HAP-1 (cell line): ENCODE results near the gene ZBTB42.
"Not testable (repeated sequence)": the region's sequence is repeated elsewhere in the genome, so short reads cannot be mapped to it uniquely, and the experiment has no call there.

Experiments used
- DNase-seq, 2 experiments: peaks; one replicate each; pipeline ENCODE4 v3.0.0-alpha.2; 2016 to 2020; ENCODE audit warnings: low spot score in 2 of 2
- H3K27me3 ChIP-seq: fragments of 250-450 bp; sonication (Bioruptor Pico); 2 replicates; pipeline ENCODE4 v1.5.1; 2020; ENCODE audit warnings: low read depth, mild to moderate bottlenecking, moderate library complexity
- H3K36me3 ChIP-seq: fragments of 250-450 bp; sonication (Bioruptor Pico); replicated peaks from 2 replicates; pipeline ENCODE4 v1.5.1; 2020; ENCODE audit warnings: mild to moderate bottlenecking
- H3K4me1 ChIP-seq: fragments of 250-450 bp; sonication (Bioruptor Pico); 2 replicates; pipeline ENCODE4 v1.5.1; 2020; ENCODE audit warnings: mild to moderate bottlenecking
- H3K4me3 ChIP-seq: fragments of 250-450 bp; sonication (Bioruptor Pico); 2 replicates; pipeline ENCODE4 v1.5.1; 2020; ENCODE audit warnings: mild to moderate bottlenecking, moderate library complexity
- H3K9me3 ChIP-seq: fragments of 250-450 bp; sonication (Bioruptor Pico); 2 replicates; pipeline ENCODE4 v1.5.1; 2020; ENCODE audit warnings: mild to moderate bottlenecking, moderate library complexity
- in situ Hi-C: fragments of 300-500 bp; cut with MboI; formaldehyde crosslinking; loops from 3 replicates; pipeline ENCODE4 v1.14.3; 2020; ENCODE audit warnings: low sequenced_read_pairs, inconsistent platforms, mixed read lengths

The ZBTB42 gene

DNA sequence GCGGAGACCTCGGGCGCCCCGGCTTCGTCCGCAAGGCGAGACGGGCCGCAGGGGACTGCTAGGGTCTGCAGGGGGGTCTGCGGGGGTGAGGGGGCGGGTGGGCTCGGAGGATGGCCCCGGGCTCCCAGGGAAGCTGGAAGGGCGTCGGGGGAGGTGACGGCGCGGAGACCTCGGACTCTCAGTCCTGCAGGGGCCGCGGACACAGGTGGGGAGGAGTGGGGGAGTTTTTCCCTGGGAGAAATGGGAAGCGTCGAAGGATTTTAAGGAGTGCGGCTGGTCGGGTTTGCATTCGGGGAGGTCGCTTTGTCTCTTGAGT, 25.9 kb downstream of the ZBTB42 start:
- peaks cover 8% of the 10 kb centered on the region; the same call in 1 of the 2 replicates for H3K4me1 ChIP-seq
- H3K4me3 ChIP-seq: peak overlapping the region; percentile 31
- H3K9me3 ChIP-seq: no peaks in the 10 kb centered on the region
- peak in 1 of 2 experiments; percentile 30 for DNase-seq
- in situ Hi-C loops: no loop called here
- no peaks in the 10 kb centered on the region for H3K36me3 ChIP-seq
- no peaks in the 10 kb centered on the region for H3K27me3 ChIP-seq

GRCh38 chr14:104827177-104828055, 26.5 kb downstream of the ZBTB42 start:
- Histone ChIP-seq H3K4me1 (peaks cover 8% of the 10 kb centered on the region; the same call in 1 of the 2 replicates), H3K4me3 (peak overlapping the region; percentile 31), H3K36me3 (no peaks in the 10 kb centered on the region), H3K27me3 (no peaks in the 10 kb centered on the region), H3K9me3 (no peaks in the 10 kb centered on the region)
- in situ Hi-C loops: no loop called here
- peak; percentile 49 to 83 for DNase-seq

DNA sequence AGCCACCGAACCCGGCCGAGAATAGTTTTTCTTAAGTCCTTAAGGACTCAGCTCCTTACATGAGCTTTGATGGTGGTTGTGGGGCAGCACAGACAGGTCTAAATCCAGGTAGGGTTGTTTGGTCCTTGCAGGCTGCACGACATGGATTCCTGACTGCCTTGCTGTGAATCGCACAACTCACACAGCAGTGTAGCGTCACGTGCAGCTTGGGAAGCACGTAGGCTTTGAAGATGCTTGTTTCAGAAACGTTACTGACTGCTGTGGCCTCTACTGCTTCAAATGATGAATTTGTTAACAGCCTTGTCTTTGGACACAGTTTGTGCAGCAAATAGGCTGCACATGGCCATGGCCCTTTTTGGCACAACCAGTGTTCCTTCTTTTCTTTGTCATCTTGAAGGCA, 29.9 kb downstream of the ZBTB42 start:
- no peak for DNase-seq
- Histone ChIP-seq H3K4me1 (peaks cover 6% of the 10 kb centered on the region; the same call in 1 of the 2 replicates), H3K36me3 (no peaks in the 10 kb centered on the region), H3K27me3 (no peaks in the 10 kb centered on the region), H3K4me3 (no peak overlapping the region), H3K9me3 (no peaks in the 10 kb centered on the region)
- in situ Hi-C loops: no loop called here

GRCh38 chr14:104836171-104836935, 35.5 kb downstream of the ZBTB42 start:
- H3K4me1 ChIP-seq, H3K4me3 ChIP-seq, H3K27me3 ChIP-seq, H3K9me3 ChIP-seq, H3K36me3 ChIP-seq, DNase-seq, in situ Hi-C loops: not testable (repeated sequence)

- H3K9me3 ChIP-seq: no peaks in the 10 kb centered on the region; the same call in 1 of the 2 replicates
Observed at GRCh38 chr14:104841730-104842129, 40.8 kb downstream of the ZBTB42 start.

GRCh38 chr14:104843006-104843405, 42.1 kb downstream of the ZBTB42 start:
- peaks cover 43% of the 10 kb centered on the region for H3K27me3 ChIP-seq
- in situ Hi-C loops: no loop called here
- H3K4me3 ChIP-seq: no peak overlapping the region

More at GRCh38 chr14:104841730-104842129, 40.8 kb downstream of the ZBTB42 start:
- DNase-seq: no peak
- Histone ChIP-seq H3K36me3 (no peaks in the 10 kb centered on the region), H3K4me3 (no peak overlapping the region), H3K4me1 (no peaks in the 10 kb centered on the region), H3K27me3 (peaks cover 44% of the 10 kb centered on the region)
- in situ Hi-C loops: no loop called here

DNA sequence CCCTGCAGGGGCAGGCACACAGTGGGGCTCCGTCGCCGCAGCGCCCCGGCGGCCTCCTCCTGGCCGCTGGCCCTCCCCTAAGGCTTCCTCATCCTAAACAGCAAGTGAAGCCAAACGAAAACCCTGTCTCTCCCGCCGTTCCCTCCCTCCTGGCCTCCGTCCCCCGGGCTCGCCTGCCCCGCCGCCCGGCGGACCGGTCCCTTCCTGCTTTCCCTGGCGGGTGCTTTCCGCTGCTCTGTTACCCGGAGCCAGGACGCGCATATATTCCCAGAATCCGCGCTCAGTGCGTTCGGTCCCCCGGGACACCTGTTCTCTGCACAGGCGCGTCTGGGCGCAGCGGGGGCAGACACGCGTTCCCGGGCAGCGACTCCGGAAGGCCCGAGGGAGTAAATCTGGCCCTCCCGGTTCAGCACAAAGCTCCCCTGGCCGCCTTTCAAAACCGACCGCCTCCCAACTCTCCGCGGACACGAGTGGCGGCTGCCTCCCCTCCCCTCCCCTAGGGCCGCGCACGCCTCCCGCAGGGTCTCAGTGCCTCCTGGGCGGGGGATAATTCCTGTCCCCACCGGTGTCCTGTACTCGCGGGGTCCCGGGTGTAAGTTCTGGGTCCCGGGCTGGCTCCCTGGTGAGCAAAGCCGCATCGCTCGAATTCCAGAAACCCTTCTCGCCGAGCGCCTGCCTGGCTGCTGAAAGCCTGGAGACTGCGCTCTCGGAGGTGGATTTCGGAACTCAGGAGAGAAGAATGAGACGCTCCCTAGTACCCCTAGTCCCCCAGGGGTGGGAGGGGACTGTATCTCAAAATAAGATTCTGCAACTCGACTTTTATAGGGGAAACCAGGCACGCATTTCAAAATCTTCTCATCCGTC, 42.8 kb downstream of the ZBTB42 start:
- Histone ChIP-seq H3K36me3 (no peaks in the 10 kb centered on the region), H3K4me1 (no peaks in the 10 kb centered on the region), H3K4me3 (no peak overlapping the region), H3K9me3 (no peaks in the 10 kb centered on the region), H3K27me3 (peaks cover 41% of the 10 kb centered on the region)
- DNase-seq: no peak
- in situ Hi-C loops: no loop called here

More at GRCh38 chr14:104843006-104843405, 42.1 kb downstream of the ZBTB42 start:
- Histone ChIP-seq H3K9me3 (no peaks in the 10 kb centered on the region; the same call in 1 of the 2 replicates), H3K4me1 (no peaks in the 10 kb centered on the region), H3K36me3 (no peaks in the 10 kb centered on the region)
- no peak for DNase-seq

DNA sequence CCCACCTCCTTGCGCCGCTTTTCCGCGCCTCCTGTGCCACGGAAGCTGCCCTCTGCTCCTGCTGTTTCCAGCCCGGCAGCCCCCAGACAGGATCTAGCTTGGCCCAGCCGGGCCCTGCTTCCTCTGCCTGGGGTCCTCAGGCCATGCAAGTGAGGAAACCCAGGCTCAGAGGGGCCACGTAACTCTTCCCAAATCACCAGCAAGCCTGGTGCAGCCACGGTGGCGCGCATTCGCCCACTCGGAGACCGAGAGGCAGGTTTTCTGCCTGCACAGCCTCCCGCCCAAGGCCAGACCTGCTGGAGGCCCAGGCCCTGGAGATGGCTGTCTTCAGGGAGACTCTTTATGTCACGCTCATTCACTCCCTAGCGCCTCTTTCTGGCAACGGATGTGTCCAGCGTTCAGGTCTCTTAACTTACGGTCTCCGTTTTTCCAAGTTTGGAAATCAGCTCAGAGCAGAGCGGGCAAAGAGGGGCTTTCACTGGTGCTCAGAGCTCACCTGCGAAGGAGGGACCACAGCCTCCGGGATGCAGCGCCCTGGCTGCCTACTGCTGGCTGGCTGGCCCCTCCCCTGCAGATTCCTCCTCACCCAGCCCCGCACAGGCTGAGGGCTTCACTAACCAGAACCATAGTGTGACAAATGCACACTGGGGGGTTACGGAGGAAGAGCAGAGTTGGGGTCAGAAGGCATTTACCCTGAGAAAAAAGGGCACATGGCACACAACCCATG, 43.6 kb downstream of the ZBTB42 start:
- H3K27me3 ChIP-seq: peaks cover 41% of the 10 kb centered on the region
- H3K9me3 ChIP-seq: no peaks in the 10 kb centered on the region
- no peak for DNase-seq
- no peaks in the 10 kb centered on the region for H3K4me1 ChIP-seq
- H3K4me3 ChIP-seq: no peak overlapping the region
- in situ Hi-C loops: no loop called here
- no peaks in the 10 kb centered on the region for H3K36me3 ChIP-seq

- H3K9me3 ChIP-seq: no peaks in the 10 kb centered on the region
- in situ Hi-C loops: no loop called here
- DNase-seq: no peak
- no peaks in the 10 kb centered on the region for H3K36me3 ChIP-seq
- H3K4me1 ChIP-seq: no peaks in the 10 kb centered on the region
- peaks cover 41% of the 10 kb centered on the region for H3K27me3 ChIP-seq
- no peak overlapping the region for H3K4me3 ChIP-seq
Observed at GRCh38 chr14:104845033-104845666, 44.2 kb downstream of the ZBTB42 start.

GRCh38 chr14:104845834-104846441, 45.0 kb downstream of the ZBTB42 start:
- no peak overlapping the region for H3K4me3 ChIP-seq
- peaks cover 41% of the 10 kb centered on the region for H3K27me3 ChIP-seq
- no peaks in the 10 kb centered on the region for H3K9me3 ChIP-seq
- no peaks in the 10 kb centered on the region for H3K36me3 ChIP-seq
- DNase-seq: no peak
- H3K4me1 ChIP-seq: no peaks in the 10 kb centered on the region
- in situ Hi-C loops: no loop called here

GRCh38 chr14:104852280-104852663, 51.4 kb downstream of the ZBTB42 start:
- no peaks in the 10 kb centered on the region for H3K9me3 ChIP-seq
- no peaks in the 10 kb centered on the region for H3K4me1 ChIP-seq
- DNase-seq: no peak
- no peaks in the 10 kb centered on the region for H3K36me3 ChIP-seq
- H3K4me3 ChIP-seq: no peak overlapping the region
- peaks cover 4% of the 10 kb centered on the region; the same call in 1 of the 2 replicates for H3K27me3 ChIP-seq
- in situ Hi-C loops: no loop called here
